GM20431 (cell line): ENCODE data around the gene CABP4.

Experiments used
- in situ Hi-C: fragments of 300-500 bp; cut with MseI, MboI; formaldehyde crosslinking; loops from one replicate; pipeline ENCODE4 v1.15.0; 2020; ENCODE audit warnings: low sequenced_read_pairs; ENCODE audit not compliant: unreplicated experiment

CABP4 gene

GRCh38 chr11:67492801-67493547 is 37.8 kb downstream of the CABP4 start:
- in situ Hi-C loops: no loop called here

DNA sequence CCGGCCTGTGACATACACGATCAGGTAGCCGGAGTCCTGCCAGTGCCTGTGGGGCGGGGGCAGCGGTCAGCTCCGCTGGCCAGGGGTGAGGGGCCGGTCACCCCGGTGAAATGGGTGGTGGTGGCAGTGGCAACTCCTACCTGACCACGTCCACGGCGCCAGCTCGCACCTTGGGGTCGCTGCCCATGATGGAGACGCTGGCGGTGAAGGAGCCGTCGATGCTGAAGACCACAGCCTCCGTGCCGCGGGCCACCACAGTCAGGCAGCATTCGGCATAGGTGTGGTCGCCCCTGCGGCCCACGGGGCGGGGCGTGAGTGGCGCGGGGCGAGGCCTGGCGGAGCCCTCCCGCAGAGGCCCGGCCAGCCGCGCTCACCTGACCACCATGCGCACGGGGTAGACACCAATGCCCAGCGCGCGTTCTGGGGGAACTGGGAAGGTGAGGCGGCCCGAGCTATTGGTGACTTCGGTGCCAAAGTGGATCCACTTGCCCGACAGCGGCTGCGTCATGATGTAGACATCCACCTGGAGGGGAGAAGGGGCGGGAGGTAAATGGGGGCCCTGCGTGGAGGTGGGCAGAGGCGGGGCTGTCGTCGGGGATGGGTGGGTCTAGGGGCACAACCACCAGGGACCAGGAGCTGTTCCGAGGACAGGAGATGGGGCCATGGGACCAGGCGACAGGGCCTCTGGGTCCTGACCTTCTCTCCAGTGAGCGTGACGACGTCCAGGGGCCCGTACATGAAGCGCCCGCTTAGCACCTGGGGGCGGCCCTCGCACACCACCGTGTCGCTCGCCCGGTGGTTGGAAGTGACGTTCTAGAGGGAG is 38.6 kb downstream of the CABP4 start:
- in situ Hi-C loops: no loop called here

- in situ Hi-C loops: no loop called here
These were observed 39.4 kb downstream of the CABP4 start for GRCh38 chr11:67494371-67495233.

GRCh38 chr11:67495234-67496005 is 40.3 kb downstream of the CABP4 start:
- in situ Hi-C loops: no loop called here

DNA sequence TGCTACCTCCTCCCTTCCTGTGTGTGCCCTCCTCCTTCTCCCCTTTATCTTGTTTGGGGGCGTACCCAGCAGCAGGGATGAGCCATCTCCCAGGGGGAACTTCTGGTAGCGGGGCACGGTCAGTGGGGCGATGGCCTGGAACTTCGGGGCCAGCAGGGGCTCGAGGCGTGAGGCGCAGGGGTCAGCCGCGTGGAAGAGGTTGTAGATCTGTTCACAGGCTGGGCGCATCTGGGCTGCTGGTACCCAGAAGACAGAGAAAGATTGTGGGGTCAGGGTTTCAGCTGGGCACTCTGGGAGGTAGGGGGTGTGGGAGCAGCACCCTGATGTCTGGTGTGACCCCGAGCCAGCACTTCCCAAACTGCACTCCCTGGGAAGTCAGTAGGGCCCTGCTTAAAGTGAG is 41.0 kb downstream of the CABP4 start:
- in situ Hi-C loops: no loop called here

DNA sequence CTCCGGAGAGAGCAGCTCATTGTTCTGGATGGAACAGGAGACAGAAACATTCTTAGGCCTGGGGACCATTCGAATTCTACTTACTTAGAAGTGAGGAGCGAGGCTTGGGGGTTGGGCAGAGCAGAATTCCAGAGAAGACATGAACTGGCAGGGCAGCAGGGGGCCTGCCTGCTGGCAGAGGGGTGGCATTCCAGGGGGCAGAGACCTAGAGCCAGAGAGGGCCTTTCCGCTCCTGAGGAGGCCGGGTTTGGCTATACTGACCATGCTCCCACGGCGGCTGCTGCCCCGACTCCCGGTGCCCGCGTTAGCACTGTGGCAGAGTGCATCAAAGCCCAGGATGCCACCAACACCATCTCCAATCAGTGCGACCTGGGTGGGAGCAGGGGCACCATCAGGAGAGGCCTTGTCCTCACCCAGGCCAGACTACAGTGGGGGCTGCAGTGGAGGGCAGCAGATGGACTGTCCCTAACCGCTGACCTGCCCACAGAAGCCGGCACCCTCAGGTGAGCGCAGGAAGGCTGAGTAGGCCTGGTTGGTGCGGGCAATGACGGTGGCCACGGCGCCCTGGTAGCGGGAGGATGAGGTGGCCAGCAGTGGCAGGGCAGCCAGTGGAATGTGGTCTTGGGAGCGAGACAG is 42.6 kb downstream of the CABP4 start:
- in situ Hi-C loops: no loop called here

- in situ Hi-C loops: no loop called here
These were observed 43.4 kb downstream of the CABP4 start for GRCh38 chr11:67498544-67498972.

GRCh38 chr11:67499808-67500483 is 44.8 kb downstream of the CABP4 start:
- in situ Hi-C loops: no loop called here

GRCh38 chr11:67500484-67500821 is 45.3 kb downstream of the CABP4 start:
- in situ Hi-C loops: no loop called here

DNA sequence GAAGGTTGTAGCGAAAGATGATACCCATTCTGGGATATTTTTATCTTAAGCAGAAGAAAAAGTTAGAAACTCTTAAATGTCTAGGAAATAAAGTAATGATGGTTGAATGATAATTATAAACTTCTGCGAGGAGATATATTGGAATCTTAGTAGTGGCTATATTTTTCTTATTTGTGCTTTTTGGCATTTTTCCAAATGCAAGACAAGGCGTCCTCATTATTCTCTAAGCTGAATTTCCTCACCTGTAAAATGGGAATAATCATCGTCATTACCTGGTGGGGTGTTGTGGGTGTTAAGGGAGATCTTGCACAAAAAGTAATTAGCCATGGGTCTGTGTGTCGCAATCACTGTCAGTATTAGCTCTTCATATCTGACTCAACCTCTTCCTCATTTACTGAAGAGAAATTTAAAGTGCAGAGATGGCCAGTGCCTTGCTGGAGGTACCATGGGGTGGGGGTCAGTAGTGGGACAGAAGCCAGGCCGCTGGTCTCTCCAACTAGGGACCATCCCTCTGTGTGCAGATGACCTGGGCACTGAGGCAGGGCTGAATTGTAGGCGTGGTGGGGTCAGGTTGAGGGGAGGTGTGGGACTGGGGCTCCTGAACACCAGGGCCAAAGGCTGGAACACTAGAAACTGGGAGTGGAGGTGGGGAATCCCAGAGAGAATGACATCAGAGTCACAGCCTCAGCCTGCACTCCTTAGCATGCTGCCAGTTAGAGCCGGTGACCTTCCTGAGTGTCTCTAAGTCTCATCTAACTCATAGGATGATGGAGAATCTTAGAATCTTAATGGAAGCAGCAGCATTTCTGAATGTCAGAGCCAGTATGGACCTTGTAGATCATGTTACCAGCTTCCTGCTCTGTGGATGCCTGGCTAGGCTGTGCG is 45.9 kb downstream of the CABP4 start:
- in situ Hi-C loops: no loop called here

- in situ Hi-C loops: no loop called here
These were observed 46.7 kb downstream of the CABP4 start for GRCh38 chr11:67501854-67502253.

GRCh38 chr11:67502328-67502979 is 47.3 kb downstream of the CABP4 start:
- in situ Hi-C loops: no loop called here

GRCh38 chr11:67503119-67504004 is 48.2 kb downstream of the CABP4 start:
- in situ Hi-C loops: no loop called here

DNA sequence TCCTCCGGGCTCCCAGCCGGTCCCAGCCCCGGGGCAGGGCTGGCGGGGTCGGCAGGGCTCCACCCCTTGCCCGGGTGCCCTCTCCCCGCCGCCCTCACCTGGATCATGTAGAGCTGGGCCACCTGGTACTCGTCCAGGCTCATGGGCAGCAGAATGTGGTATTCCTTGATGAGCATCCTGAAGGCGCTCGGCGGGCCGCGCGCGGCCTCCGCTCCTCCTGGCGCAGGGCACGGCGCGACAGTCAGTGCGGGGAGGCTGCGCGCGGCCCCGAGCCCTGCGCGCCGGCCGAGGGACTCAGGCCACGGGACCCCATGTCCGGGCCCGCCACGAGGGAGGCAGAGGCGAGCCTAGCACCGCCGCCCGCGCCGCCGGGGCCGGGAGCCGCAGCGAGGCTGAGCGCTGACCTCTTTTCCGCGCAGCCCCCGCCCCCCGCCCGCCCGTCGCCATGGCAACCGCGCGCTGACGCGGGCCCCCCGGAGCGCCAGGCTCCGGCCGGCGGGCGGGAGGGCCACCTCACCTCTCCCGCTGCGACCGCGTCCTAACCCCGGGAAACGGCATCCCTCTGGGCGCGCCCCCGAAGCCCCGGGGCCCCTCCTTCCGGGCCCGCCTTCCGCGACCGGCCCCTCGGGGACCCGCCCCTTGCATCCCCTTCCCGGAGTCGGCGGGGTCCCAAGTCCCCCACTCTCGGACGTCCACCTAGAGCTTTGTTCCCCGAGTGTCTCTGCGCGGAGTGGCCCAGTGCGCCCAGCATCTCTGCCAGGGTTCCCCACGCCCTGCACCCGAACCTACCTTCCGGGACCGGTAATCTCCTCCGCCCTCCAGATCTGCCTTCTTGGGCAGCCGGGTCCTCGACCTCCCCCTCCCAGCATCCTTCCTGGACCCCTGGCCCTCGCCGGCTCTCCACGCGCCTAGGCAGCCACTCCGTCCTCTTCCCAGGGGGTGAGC is 49.1 kb downstream of the CABP4 start:
- in situ Hi-C loops: no loop called here

DNA sequence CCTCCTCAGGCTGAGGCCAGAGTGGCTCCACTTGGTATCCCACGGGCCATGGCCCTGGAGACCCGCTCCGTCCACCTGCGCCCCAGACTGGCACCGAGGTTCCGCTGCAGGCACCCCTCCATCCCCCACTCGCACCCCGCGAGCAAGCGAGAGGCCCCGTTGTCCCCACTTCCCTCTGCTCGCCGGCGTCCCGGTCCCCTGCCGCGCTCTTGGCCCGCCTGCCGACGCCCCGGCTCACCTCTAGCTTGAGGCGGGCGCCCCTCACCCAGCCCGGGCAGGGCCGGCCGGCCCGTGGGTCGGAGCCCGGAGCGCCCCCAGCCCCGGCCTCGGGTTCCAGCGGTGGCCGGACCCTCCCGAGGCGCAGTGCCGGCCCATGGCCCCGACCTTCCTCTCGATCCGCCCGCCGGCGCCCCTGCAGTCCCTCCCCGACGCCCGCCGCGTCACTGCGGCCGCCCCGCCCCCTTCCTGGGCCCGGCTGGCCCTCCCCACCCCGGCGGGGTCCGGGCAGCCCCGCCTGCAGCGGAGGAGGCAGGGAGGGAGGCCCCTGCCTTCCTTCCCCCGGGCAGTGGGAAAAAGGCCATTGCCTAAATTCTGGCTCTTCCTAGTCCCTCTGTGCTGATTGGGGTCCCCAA is 49.9 kb downstream of the CABP4 start, which contains the start of gene PITPNM1:
Gene PITPNM1, minus strand, starts transcription at position 414 of the 632 bp plus-strand sequence. CDS start 1,183 bp downstream, outside the sequence.
- in situ Hi-C loops: no loop called here
